Type B pancreatic cell (in vitro differentiated cells): ENCODE data around the gene MED12. TPM values are rescaled to one million over a fixed set of nuclear protein-coding genes. Genes with fewer than 3 reads are reported as not detected.

Source experiments
- DNase-seq: peaks from one replicate; pipeline ENCODE4 v3.0.0; 2021; ENCODE audit warnings: mixed read lengths; ENCODE audit not compliant: unreplicated experiment; ENCODE audit errors: extremely low spot score
- H3K27ac Mint-ChIP-seq: 2 replicates; pipeline ENCODE4 v1.8.0; 2021; ENCODE audit warnings: mild to moderate bottlenecking, mixed read lengths
- H3K27me3 Mint-ChIP-seq: 2 replicates; pipeline ENCODE4 v1.8.0; 2021; ENCODE audit warnings: mixed read lengths
- H3K36me3 Mint-ChIP-seq: 2 replicates; pipeline ENCODE4 v1.8.0; 2021; ENCODE audit warnings: mixed read lengths
- H3K4me1 Mint-ChIP-seq: one replicate; pipeline ENCODE4 v1.8.0; 2021; ENCODE audit warnings: mixed read lengths; ENCODE audit not compliant: unreplicated experiment
- H3K4me3 Mint-ChIP-seq: 2 replicates; pipeline ENCODE4 v1.8.0; 2021; ENCODE audit warnings: mild to moderate bottlenecking, mixed read lengths
- H3K9me3 Mint-ChIP-seq: 2 replicates; pipeline ENCODE4 v1.8.0; 2021; ENCODE audit warnings: mixed read lengths
- CTCF ChIP-seq: fragments of 200-600 bp; sonication (generic); conservative IDR thresholded peaks from 2 replicates; pipeline ENCODE4 v1.5.0; 2021; ENCODE audit warnings: antibody characterized with exemption, mild to moderate bottlenecking
- total RNA-seq: library from RNA; stranded (reverse); gene quantifications from 2 replicates; pipeline ENCODE4 v1.2.1, GENCODE V29; 2021; ENCODE audit warnings: low replicate concordance

The MED12 gene
- total RNA-seq, 1 donor from 2014 or later, result 77.2 TPM

DNA sequence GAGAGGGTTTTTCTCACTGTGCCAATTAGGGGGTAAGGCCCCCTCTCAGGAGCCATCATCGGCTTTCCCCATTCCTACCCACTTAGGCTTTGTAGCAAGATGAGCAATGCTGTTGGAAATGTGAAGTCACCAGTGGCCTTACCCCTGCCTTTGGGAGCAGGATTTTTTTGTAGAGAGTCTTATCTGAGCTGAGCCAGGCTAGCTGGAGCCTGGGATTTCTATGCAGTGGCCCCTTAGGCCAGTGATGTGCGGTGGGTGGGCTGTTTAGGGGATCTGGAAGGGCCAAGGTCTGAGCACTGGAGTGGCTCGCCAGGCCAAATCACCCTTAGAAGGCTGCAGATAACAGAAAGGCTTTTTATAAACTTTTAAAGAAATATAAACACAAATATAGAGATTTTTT, 16.1 kb upstream of the MED12 start:
- TF ChIP-seq CTCF, result no peak
- Mint-ChIP-seq H3K4me3 (peak overlapping the region; percentile 52), H3K9me3 (no peaks in the 10 kb centered on the region), H3K27me3 (no peaks in the 10 kb centered on the region), H3K36me3 (no peaks in the 10 kb centered on the region), H3K4me1 (peaks cover 21% of the 10 kb centered on the region), H3K27ac (no peak overlapping the region)
- DNase-seq, result no peak

DNA sequence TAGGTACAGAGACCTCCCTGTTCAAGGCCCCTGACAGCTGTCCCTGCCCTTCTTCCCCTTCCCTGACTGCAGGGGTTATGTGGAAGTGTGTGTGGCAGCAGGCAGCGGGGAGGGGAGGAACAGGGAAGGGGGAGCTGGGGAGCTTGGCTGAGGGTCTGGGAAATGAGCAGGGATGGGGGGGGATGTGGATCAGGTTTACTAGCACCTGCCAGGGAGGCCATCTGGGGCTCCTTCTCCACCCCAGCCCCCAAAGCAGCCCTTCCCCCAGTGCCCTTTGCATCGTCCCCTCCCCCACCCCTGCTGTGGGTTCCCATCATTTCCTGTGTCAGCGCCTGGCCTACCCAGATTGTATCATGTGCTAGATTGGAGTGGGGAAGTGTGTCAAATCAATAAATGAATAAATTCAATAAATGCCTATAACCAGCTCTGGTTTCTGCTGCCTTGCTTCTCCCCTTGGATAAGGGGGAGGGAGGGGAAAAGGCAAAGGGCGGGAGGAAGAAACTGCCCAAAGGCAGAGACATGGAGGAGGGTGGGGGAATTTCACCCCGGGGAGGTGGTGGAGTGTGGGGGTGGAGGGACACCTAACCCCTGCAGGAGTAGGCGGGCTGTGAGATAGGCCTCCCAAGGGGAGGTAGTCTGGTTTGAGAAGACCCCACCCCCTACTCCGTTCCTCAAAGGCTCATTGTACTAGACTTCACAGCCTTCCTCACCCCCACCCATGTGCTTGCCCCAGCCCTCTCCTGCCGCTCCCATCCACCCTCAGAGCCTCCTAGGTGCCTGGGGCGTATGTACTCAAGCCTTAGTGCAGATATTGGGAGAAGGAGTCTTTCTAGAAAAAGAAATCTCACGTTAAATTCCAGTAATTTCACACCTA, 15.0 kb upstream of the MED12 start:
- no peak for TF ChIP-seq CTCF
- Mint-ChIP-seq H3K36me3 (no peaks in the 10 kb centered on the region), H3K4me1 (peaks cover 28% of the 10 kb centered on the region), H3K4me3 (peak overlapping the region; percentile 67), H3K9me3 (no peaks in the 10 kb centered on the region), H3K27ac (peak overlapping the region; percentile 62), H3K27me3 (no peaks in the 10 kb centered on the region)
- DNase-seq, result no peak

DNA sequence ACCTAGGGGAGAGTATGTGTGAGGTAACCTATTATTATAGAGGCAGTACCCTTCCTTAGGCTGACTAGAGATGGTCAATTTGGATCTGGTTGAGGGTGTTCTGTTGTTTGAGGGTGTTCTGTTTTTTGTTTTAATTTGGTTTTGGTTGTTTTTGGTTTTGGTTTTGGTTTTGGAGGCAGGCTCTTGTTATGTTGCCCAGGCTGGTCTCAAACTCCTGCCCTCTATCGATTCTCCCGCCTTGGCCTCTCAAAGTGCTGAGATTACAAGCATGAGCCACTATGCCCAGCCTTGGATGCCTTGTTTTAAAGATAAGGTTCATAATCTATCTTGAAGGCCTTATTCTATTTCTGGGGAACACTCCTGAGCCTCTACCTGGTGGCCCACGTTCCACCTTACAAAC, 12.8 kb upstream of the MED12 start:
- Mint-ChIP-seq H3K36me3 (no peaks in the 10 kb centered on the region), H3K4me1 (peaks cover 31% of the 10 kb centered on the region), H3K4me3 (no peak overlapping the region), H3K27ac (no peak overlapping the region), H3K9me3 (no peaks in the 10 kb centered on the region), H3K27me3 (no peaks in the 10 kb centered on the region)
- TF ChIP-seq CTCF, result no peak
- DNase-seq, result no peak

GRCh38 chrX:71106427-71106826, 12.0 kb upstream of the MED12 start, which contains the start of gene CXorf65:
TSS of gene CXorf65 (minus strand) at chrX:71106740. CDS start at chrX:71106556, 184 bp downstream.
- Mint-ChIP-seq H3K4me3 (no peak within 1 kb of the TSS), H3K9me3 (no peaks in the 10 kb centered on the region), H3K36me3 (no peaks in the 10 kb centered on the region), H3K4me1 (peaks cover 31% of the 10 kb centered on the region), H3K27me3 (no peaks in the 10 kb centered on the region), H3K27ac (no peak within 1 kb of the TSS)
- DNase-seq, result no peak
- no peak for TF ChIP-seq CTCF

DNA sequence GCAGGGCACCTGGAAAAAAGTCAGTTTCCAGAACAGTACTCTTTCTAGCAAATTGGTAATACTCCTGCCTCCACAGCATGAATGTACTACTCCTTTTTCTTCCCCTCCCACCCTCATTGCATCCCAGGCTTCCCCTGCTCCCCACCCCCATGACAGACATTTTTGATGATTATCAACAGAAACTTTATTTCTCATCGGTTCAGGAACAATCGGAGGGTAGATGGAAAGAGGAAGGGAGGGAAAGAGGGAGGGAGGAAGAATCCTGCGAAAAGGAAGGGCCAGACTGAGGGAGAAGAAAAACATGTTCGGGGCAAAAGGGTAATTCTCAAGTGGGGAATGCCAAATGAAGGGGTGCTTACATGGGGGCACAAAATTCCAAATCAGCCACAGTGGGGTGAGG, 11.2 kb upstream of the MED12 start:
- Mint-ChIP-seq H3K27me3 (no peaks in the 10 kb centered on the region), H3K27ac (no peak overlapping the region), H3K4me1 (peaks cover 31% of the 10 kb centered on the region), H3K9me3 (peaks cover 6% of the 10 kb centered on the region), H3K36me3 (no peaks in the 10 kb centered on the region), H3K4me3 (no peak overlapping the region)
- no peak for DNase-seq
- no peak for TF ChIP-seq CTCF
